ENCODE results near the gene GNG12. TPM values are rescaled to one million over a fixed set of nuclear protein-coding genes. Genes with fewer than 3 reads are reported as not detected.

GNG12 gene
- total RNA-seq, 1 donor from 2014 or later, result 18.5 TPM

GRCh38 chr1:67652800-67653199 lies 180.5 kb downstream of the GNG12 start:
- no peaks in the 10 kb centered on the region for H3K9me3 Mint-ChIP-seq
- peaks cover 4% of the 10 kb centered on the region for H3K4me1 Mint-ChIP-seq
- no peak for DNase-seq (ENCODE audit: low read depth, low spot score)
- TF ChIP-seq CTCF (conservative IDR thresholded peaks at IDR 0.05), result no peak
- H3K36me3 Mint-ChIP-seq (ENCODE audit: low read depth), result no peaks in the 10 kb centered on the region
- H3K27me3 Mint-ChIP-seq (ENCODE audit: low read depth), result no peaks in the 10 kb centered on the region
- H3K4me3 Mint-ChIP-seq, result no peak overlapping the region
- no peak overlapping the region for H3K27ac Mint-ChIP-seq (ENCODE audit: unreplicated experiment)

Other genes starting within 250 kb of the GNG12 start
- 16.1 and 17.8 TPM in 2 replicates for gene GADD45A, start 148.3 kb downstream of the GNG12 start, total RNA-seq
- gene DIRAS3, start 217.2 kb upstream of the GNG12 start, total RNA-seq, result 1.1 and 1.4 TPM in 2 replicates

All from neural crest cell (in vitro differentiated cells).